SK-N-SH (cell line): ENCODE measurements around the gene UMODL1. TPM values are rescaled to one million over a fixed set of nuclear protein-coding genes. Genes with fewer than 3 reads are reported as not detected.

ENCODE experiments used
- CTCF ChIA-PET: fragments of 300-600, 350-600 bp; formaldehyde crosslinking; extraction: SDS; loops from one replicate; lab custom pipeline; 2021; lab: Yijun Ruan, JAX
- POLR2A ChIA-PET: fragments of 350-600 bp; sonication (Branson Sonifier 250); formaldehyde crosslinking; extraction: SDS; loops from one replicate; lab custom pipeline; 2020; ENCODE audit warnings: antibody characterized with exemption, inconsistent platforms; lab: Yijun Ruan, JAX
- DNase-seq: peaks from one replicate; pipeline ENCODE4 v3.0.0; 2012
- H2AFZ ChIP-seq: fragments of 200-600 bp; sonication (generic); 2 replicates; pipeline ENCODE4 v1.8.1; 2016; ENCODE audit warnings: antibody characterized with exemption, mild to moderate bottlenecking, low read depth
- H3F3A ChIP-seq: fragments of 200-600 bp; sonication (generic); replicated peaks from 2 replicates; pipeline ENCODE3; 2016; ENCODE audit warnings: antibody characterized with exemption, mild to moderate bottlenecking; ENCODE audit not compliant: insufficient read depth
- H3K27ac ChIP-seq, 2 experiments: fragments of 200-500 bp in 1 of 2; fragments of 200-600 bp in 1 of 2; sonication (Bioruptor generic) in 1 of 2; sonication (generic), shearing (Covaris generic) in 1 of 2; 2 replicates each; pipeline versions ENCODE4 v1.5.1 to v1.6.1; 2014 to 2016; ENCODE audit warnings: low read depth in 2 of 2, inconsistent platforms in 1 of 2, low read length in 1 of 2, mild to moderate bottlenecking in 1 of 2, mixed read lengths in 1 of 2
- H3K27me3 ChIP-seq: fragments of 200-600 bp; sonication (generic), shearing (Covaris generic); 2 replicates; pipeline ENCODE4 v1.6.1; 2016; ENCODE audit warnings: mixed run types; ENCODE audit not compliant: insufficient read depth
- H3K36me3 ChIP-seq, 2 experiments: fragments of 200-500 bp in 1 of 2; fragments of 200-600 bp in 1 of 2; sonication (Bioruptor generic) in 1 of 2; sonication (generic) in 1 of 2; replicated peaks in 1 of 2; 2 replicates each; pipeline versions ENCODE3 to v1.5.1; 2014 to 2016; ENCODE audit warnings: low read length in 1 of 2, mild to moderate bottlenecking in 1 of 2; ENCODE audit not compliant: insufficient read depth in 2 of 2, control insufficient read depth in 1 of 2
- H3K4me1 ChIP-seq, 2 experiments: fragments of 200-500 bp in 1 of 2; fragments of 200-600 bp in 1 of 2; sonication (Bioruptor generic) in 1 of 2; sonication (generic), shearing (Covaris generic) in 1 of 2; 2 replicates each; pipeline versions ENCODE4 v1.5.1 to v1.6.1; 2014 to 2016; ENCODE audit warnings: low read depth in 1 of 2, low read length in 1 of 2, mixed run types in 1 of 2; ENCODE audit not compliant: insufficient read depth in 2 of 2, control insufficient read depth in 1 of 2
- H3K4me2 ChIP-seq: fragments of 200-600 bp; sonication (generic), shearing (Covaris generic); 2 replicates; pipeline ENCODE4 v1.6.1; 2017; ENCODE audit warnings: mixed run types
- H3K4me3 ChIP-seq, 2 experiments: fragments of 200-500 bp in 1 of 2; fragments of 200-600 bp in 1 of 2; sonication (Bioruptor generic) in 1 of 2; sonication (generic), shearing (Covaris generic) in 1 of 2; 2 replicates each; pipeline versions ENCODE4 v1.5.1 to v1.8.1; 2014 to 2016; ENCODE audit warnings: low read depth in 2 of 2, inconsistent platforms in 1 of 2, low read length in 1 of 2, mild to moderate bottlenecking in 1 of 2, mixed read lengths in 1 of 2, moderate library complexity in 1 of 2
- H3K79me2 ChIP-seq: fragments of 200-600 bp; sonication (generic); 2 replicates; pipeline ENCODE4 v1.8.1; 2017; ENCODE audit warnings: mild to moderate bottlenecking; ENCODE audit not compliant: insufficient read depth
- H3K9ac ChIP-seq: fragments of 200-600 bp; sonication (generic); 2 replicates; pipeline ENCODE4 v1.6.1; 2017; ENCODE audit warnings: mixed run types
- H3K9me2 ChIP-seq: fragments of 200-600 bp; sonication (generic); 2 replicates; pipeline ENCODE4 v1.6.1; 2017; ENCODE audit warnings: mixed run types
- H3K9me3 ChIP-seq: fragments of 200-600 bp; sonication (generic); 2 replicates; pipeline ENCODE4 v1.6.1; 2017; ENCODE audit warnings: mixed run types, mild to moderate bottlenecking, moderate library complexity
- H4K20me1 ChIP-seq: fragments of 200-600 bp; sonication (generic); 2 replicates; pipeline ENCODE4 v1.6.1; 2017; ENCODE audit warnings: mild to moderate bottlenecking, mixed run types; ENCODE audit not compliant: insufficient read depth
- CHD2 ChIP-seq: fragments of 150-350 bp; IDR thresholded peaks from 2 replicates; pipeline ENCODE4 v1.6.1; 2018; ENCODE audit warnings: low read length; ENCODE audit not compliant: partially characterized antibody
- CTCF ChIP-seq: fragments of 200-600 bp; sonication (generic); IDR thresholded peaks from 2 replicates; pipeline ENCODE4 v1.6.1; 2017; ENCODE audit warnings: antibody characterized with exemption, mild to moderate bottlenecking, moderate library complexity
- ELF1 ChIP-seq: IDR thresholded peaks from 2 replicates; pipeline ENCODE4 v1.4.0; 2012
- EP300 ChIP-seq, 2 experiments: IDR thresholded peaks; 2 replicates each; pipeline versions ENCODE4 v1.4.0 to v1.6.1; 2012; ENCODE audit warnings: borderline replicate concordance in 1 of 2, low read depth in 1 of 2, low read length in 1 of 2
- EZH2phosphoT487 ChIP-seq: fragments of 200-600 bp; sonication (generic); IDR thresholded peaks from 2 replicates; pipeline ENCODE4 v1.6.1; 2017; ENCODE audit warnings: low read depth, mixed run types, mild to moderate bottlenecking, antibody characterized with exemption, moderate library complexity, borderline replicate concordance
- FOXJ3 ChIP-seq: sonication (generic); formaldehyde crosslinking; IDR thresholded peaks from 2 replicates; pipeline ENCODE4 v1.5.1; 2020; ENCODE audit warnings: mild to moderate bottlenecking, missing genetic modification reagents
- FOXM1 ChIP-seq: IDR thresholded peaks from 2 replicates; pipeline ENCODE4 v1.4.0; 2012; ENCODE audit warnings: low read depth, mild to moderate bottlenecking
- GATA2 ChIP-seq: sonication (generic); formaldehyde crosslinking; IDR thresholded peaks from 2 replicates; pipeline ENCODE4 v1.5.0; 2020; ENCODE audit warnings: mild to moderate bottlenecking, missing genetic modification reagents
- MAX ChIP-seq: IDR thresholded peaks from 2 replicates; pipeline ENCODE4 v1.4.0; 2012; ENCODE audit warnings: low read depth
- MEF2A ChIP-seq: IDR thresholded peaks from 2 replicates; pipeline ENCODE4 v1.4.0; 2012; ENCODE audit warnings: low read depth, borderline replicate concordance
- NRF1 ChIP-seq: IDR thresholded peaks from 2 replicates; pipeline ENCODE4 v1.6.1; 2012; ENCODE audit warnings: low read depth, mild to moderate bottlenecking, low read length
- RAD21 ChIP-seq: IDR thresholded peaks from 2 replicates; pipeline ENCODE4 v1.6.1; 2012; ENCODE audit warnings: mild to moderate bottlenecking, low read length
- RCOR1 ChIP-seq: fragments of 150-350 bp; IDR thresholded peaks from 2 replicates; pipeline ENCODE4 v1.6.1; 2017; ENCODE audit warnings: antibody characterized with exemption, low read length
- RXRA ChIP-seq: IDR thresholded peaks from 2 replicates; pipeline ENCODE4 v1.4.0; 2012; ENCODE audit warnings: low read depth, mild to moderate bottlenecking, borderline replicate concordance
- TAF1 ChIP-seq: IDR thresholded peaks from 2 replicates; pipeline ENCODE4 v1.6.1; 2012; ENCODE audit warnings: low read depth, mild to moderate bottlenecking, low read length, moderate library complexity, borderline replicate concordance
- TEAD4 ChIP-seq: IDR thresholded peaks from 2 replicates; pipeline ENCODE4 v1.4.0; 2012; ENCODE audit warnings: mild to moderate bottlenecking, borderline replicate concordance; ENCODE audit not compliant: insufficient read depth
- ZBTB33 ChIP-seq: IDR thresholded peaks from 2 replicates; pipeline ENCODE4 v1.4.0; 2012; ENCODE audit warnings: low read depth, borderline replicate concordance
- WGBS: methylation state at CpG from one replicate; pipeline ENCODE4 v1.1.6; 2017; ENCODE audit warnings: low lambda C conversion rate; 5-methylcytosine and 5-hydroxymethylcytosine counted together
- polyA plus RNA-seq, 3 experiments: library from polyadenylated mRNA; depleted of rRNA; stranded (reverse); fragments of >200 nt; gene quantifications; 2 replicates each; pipeline ENCODE4 v1.2.3, GENCODE V29; 2012

The UMODL1 gene
- polyA plus RNA-seq, 1 of the 3 experiments (the other 2 are of a cell fraction): not detected

DNA sequence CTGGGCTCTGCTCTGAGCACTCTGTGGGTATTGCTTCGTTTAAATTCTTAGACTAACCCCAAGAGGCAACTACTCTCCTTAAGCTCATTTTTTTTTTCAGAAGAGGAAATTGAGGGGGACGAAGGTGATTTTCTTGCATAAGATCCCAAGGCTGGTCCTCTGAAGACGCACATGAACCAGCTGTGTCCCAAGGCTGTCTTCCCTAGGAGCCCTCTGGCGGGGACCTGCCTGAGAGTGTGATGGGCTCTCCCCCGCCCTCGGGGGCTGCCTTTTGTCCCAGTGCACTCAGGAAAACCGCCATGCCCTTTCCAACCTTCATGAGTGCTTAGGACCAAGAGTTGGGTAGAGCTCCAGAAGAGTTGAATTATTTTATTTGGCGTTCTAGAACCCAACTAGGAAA lies 21.7 kb downstream of the UMODL1 start:
- Histone ChIP-seq H3K27me3 (no peaks in the 10 kb centered on the region), H3K9me3 (no peaks in the 10 kb centered on the region), H3K9me2 (no peaks in the 10 kb centered on the region), H3K4me3 (no peak overlapping the region), H3K27ac (no peak overlapping the region), H4K20me1 (no peaks in the 10 kb centered on the region), H3F3A (no peaks in the 10 kb centered on the region), H3K4me2 (no peak overlapping the region), H3K36me3 (no peaks in the 10 kb centered on the region), H3K79me2 (no peaks in the 10 kb centered on the region), H3K9ac (no peak overlapping the region), H2AFZ (no peak overlapping the region), H3K4me1 (peaks cover 0 to 4% of the 10 kb centered on the region in 2 experiments; a peak in 1 of 4 replicates)
- DNase-seq: no peak
- CTCF ChIA-PET: interaction anchor here (0.7 to 1.9 kb wide), 4 partner anchors 15 to 276 kb away, joined by 3 to 9 read pairs (median 6); no protein-coding TSS in a partner anchor
- POLR2A ChIA-PET: no interaction called here
- 67% methylated on average over 5 of the region's 8 CpGs for WGBS
- TF ChIP-seq RCOR1 (no peak), RXRA (no peak), RAD21 (no peak), GATA2 (no peak), EZH2phosphoT487 (no peak), TEAD4 (no peak), ZBTB33 (no peak), NRF1 (no peak), EP300 (IDR thresholded peaks at IDR 0.05; ENCODE audit: borderline replicate concordance in 1 of 2, low read depth in 1 of 2, low read length in 1 of 2) (no peak), CHD2 (no peak), CTCF (no peak), ELF1 (no peak), FOXJ3 (CRISPR knock-in tag) (no peak), MEF2A (no peak), FOXM1 (no peak)

- Histone ChIP-seq H3K27ac (no peak overlapping the region), H3F3A (peaks cover 2% of the 10 kb centered on the region), H2AFZ (no peak overlapping the region), H4K20me1 (no peaks in the 10 kb centered on the region), H3K27me3 (no peaks in the 10 kb centered on the region), H3K9me3 (no peaks in the 10 kb centered on the region), H3K4me3 (no peak overlapping the region), H3K9ac (no peak overlapping the region), H3K9me2 (no peaks in the 10 kb centered on the region), H3K4me2 (no peak overlapping the region), H3K36me3 (no peaks in the 10 kb centered on the region), H3K4me1 (peaks cover 0 to 6% of the 10 kb centered on the region in 2 experiments; a peak in 2 of 4 replicates), H3K79me2 (no peaks in the 10 kb centered on the region)
- ChIA-PET POLR2A (no interaction called here), CTCF (interaction anchor here (0.7 to 1.9 kb wide), 3 partner anchors 14 to 33 kb away, joined by 3 to 9 read pairs (median 6); no protein-coding TSS in a partner anchor)
- 86% methylated on average over 6 of the region's 9 CpGs for WGBS
- TF ChIP-seq EZH2phosphoT487 (no peak), TAF1 (no peak), MAX (no peak), TEAD4 (no peak)
- no peak for DNase-seq
Observed at GRCh38 chr21:42093186-42093585, 22.1 kb downstream of the UMODL1 start.
